Mesenteric fat pad (tissue), 1 donor: ENCODE measurements around the gene SNX10. TPM values are rescaled to one million over a fixed set of nuclear protein-coding genes. Genes with fewer than 3 reads are reported as not detected.
A peak's percentile ranks its signal among the peaks of the same experiment; 100 is the strongest.

ENCODE experiments used
- DNase-seq: peaks from one replicate; pipeline ENCODE4 v3.0.0-alpha.2; 2020; ENCODE audit warnings: low spot score
- total RNA-seq: library from RNA; stranded (reverse); fragmentation: NEBNext Ultra II Directional; extraction: Animal tissue kit (Norgen Biotek cat#: 25700); gene quantifications from one replicate; pipeline ENCODE4 v1.2.1, GENCODE V29; 2021
- donor health status: DM: yes; HTN: yes; CAD: no.

SNX10 gene
- total RNA-seq, 1 donor from 2014 or later: 52.8 TPM

GRCh38 chr7:26365901-26366275, 74.2 kb downstream of the SNX10 start:
- DNase-seq: no peak

GRCh38 chr7:26367219-26367711, 75.6 kb downstream of the SNX10 start:
- DNase-seq: no peak

- DNase-seq: no peak
Observed at GRCh38 chr7:26368542-26368941, 76.9 kb downstream of the SNX10 start.

- no peak for DNase-seq
Observed at GRCh38 chr7:26369593-26369992, 77.9 kb downstream of the SNX10 start.

- DNase-seq: no peak
Observed at GRCh38 chr7:26370011-26370410, 78.3 kb downstream of the SNX10 start.

GRCh38 chr7:26372249-26372648, 80.6 kb downstream of the SNX10 start:
- DNase-seq: no peak

GRCh38 chr7:26372704-26373103, 81.0 kb downstream of the SNX10 start:
- DNase-seq: no peak

GRCh38 chr7:26374647-26375373, 83.1 kb downstream of the SNX10 start:
- no peak for DNase-seq

- no peak for DNase-seq
Observed at GRCh38 chr7:26375726-26376174, 84.1 kb downstream of the SNX10 start.

GRCh38 chr7:26376175-26376917, 84.7 kb downstream of the SNX10 start:
- DNase-seq: no peak

- no peak for DNase-seq
Observed at GRCh38 chr7:26378016-26378415, 86.4 kb downstream of the SNX10 start.

- no peak for DNase-seq
Observed at GRCh38 chr7:26379711-26380110, 88.0 kb downstream of the SNX10 start.

GRCh38 chr7:26381476-26382353, 90.1 kb downstream of the SNX10 start:
- no peak for DNase-seq

- DNase-seq: no peak
Observed at GRCh38 chr7:26385240-26385639, 93.6 kb downstream of the SNX10 start.

GRCh38 chr7:26387731-26388130, 96.1 kb downstream of the SNX10 start:
- DNase-seq: no peak

- no peak for DNase-seq
Observed at GRCh38 chr7:26388256-26388655, 96.6 kb downstream of the SNX10 start.

GRCh38 chr7:26390016-26390415, 98.4 kb downstream of the SNX10 start:
- no peak for DNase-seq

GRCh38 chr7:26393818-26394217, 102.2 kb downstream of the SNX10 start:
- DNase-seq: no peak

GRCh38 chr7:26397332-26397731, 105.7 kb downstream of the SNX10 start:
- DNase-seq: no peak

- DNase-seq: no peak
Observed at GRCh38 chr7:26397796-26398426, 106.2 kb downstream of the SNX10 start.

GRCh38 chr7:26398427-26398755, 106.7 kb downstream of the SNX10 start:
- peak; percentile 90 for DNase-seq
